H1 (cell line): ENCODE measurements around the gene PPM1L. TPM values are rescaled to one million over a fixed set of nuclear protein-coding genes. Genes with fewer than 3 reads are reported as not detected.

Experiments used
- CTCF ChIA-PET: fragments of 300-600 bp; sonication (Branson Sonifier 250); formaldehyde crosslinking; loops from one replicate; lab custom pipeline; 2021; ENCODE audit not compliant: partially characterized antibody; lab: Charles Lee
- POLR2A ChIA-PET: fragments of 300-600 bp; sonication (Branson Sonifier 250); formaldehyde crosslinking; loops from one replicate; lab custom pipeline; 2021; ENCODE audit warnings: inconsistent platforms; ENCODE audit not compliant: partially characterized antibody; lab: Charles Lee
- DNase-seq, 2 experiments: peaks; one replicate each; pipeline versions ENCODE4 v3.0.0 to v3.0.0-alpha.2; 2010 to 2022; ENCODE audit warnings: low spot score in 2 of 2, low read depth in 1 of 2, mixed read lengths in 1 of 2
- FAIRE-seq: peaks from 2 replicates; lab custom pipeline; 2011; peaks lifted over from hg19 to GRCh38; lab: Jason Lieb, UNC
- H2AFZ ChIP-seq: 2 replicates; pipeline ENCODE4 v1.8.1; 2012; ENCODE audit warnings: low read length, inconsistent platforms
- H2AK5ac ChIP-seq: 2 replicates; pipeline ENCODE4 v1.6.1; 2013; ENCODE audit warnings: low read depth, low read length
- H2BK120ac ChIP-seq: replicated peaks from 2 replicates; pipeline ENCODE3; 2013; ENCODE audit warnings: low read depth, low read length, inconsistent platforms
- H2BK12ac ChIP-seq: 2 replicates; pipeline ENCODE4 v1.6.1; 2013; ENCODE audit warnings: low read depth, low read length
- H2BK15ac ChIP-seq: 2 replicates; pipeline ENCODE4 v1.6.1; 2013; ENCODE audit warnings: low read length
- H2BK20ac ChIP-seq: 2 replicates; pipeline ENCODE4 v1.6.1; 2013; ENCODE audit warnings: low read length
- H2BK5ac ChIP-seq: 2 replicates; pipeline ENCODE4 v1.6.1; 2013; ENCODE audit warnings: low read depth, low read length
- H3K14ac ChIP-seq: 2 replicates; pipeline ENCODE4 v1.6.1; 2013; ENCODE audit warnings: inconsistent platforms; ENCODE audit not compliant: insufficient read length
- H3K18ac ChIP-seq: 2 replicates; pipeline ENCODE4 v1.6.1; 2013; ENCODE audit warnings: low read length; ENCODE audit errors: extremely low read depth
- H3K23ac ChIP-seq: 2 replicates; pipeline ENCODE4 v1.6.1; 2013; ENCODE audit warnings: inconsistent platforms; ENCODE audit not compliant: insufficient read length
- H3K23me2 ChIP-seq: 2 replicates; pipeline ENCODE4 v1.6.1; 2013; ENCODE audit warnings: low read depth, low read length
- H3K27ac ChIP-seq: 2 replicates; pipeline ENCODE4 v1.6.1; 2011; ENCODE audit warnings: low read depth, low read length, inconsistent platforms
- H3K27me3 ChIP-seq, 4 experiments: replicated peaks in 1 of 4; 1 replicate in 1 of 4; 2 replicates in 3 of 4; pipeline versions ENCODE4 v1.6.1 to v1.8.1; 2011 to 2013; ENCODE audit warnings: low read length in 3 of 4, mild to moderate bottlenecking in 3 of 4, inconsistent platforms in 2 of 4, mixed read lengths in 2 of 4, moderate library complexity in 1 of 4; ENCODE audit not compliant: control insufficient read depth in 3 of 4, insufficient read depth in 3 of 4; ENCODE audit errors: extremely low read depth in 1 of 4
- H3K36me3 ChIP-seq, 4 experiments: 2 replicates each; pipeline versions ENCODE4 v1.6.1 to v1.8.1; 2011 to 2013; ENCODE audit warnings: mild to moderate bottlenecking in 4 of 4, low read length in 3 of 4, moderate library complexity in 2 of 4, control low read depth in 1 of 4, inconsistent platforms in 1 of 4; ENCODE audit not compliant: insufficient read depth in 4 of 4, control insufficient read depth in 2 of 4
- H3K4ac ChIP-seq: replicated peaks from 2 replicates; pipeline ENCODE3; 2013; ENCODE audit warnings: low read length, low read depth, mixed read lengths, inconsistent platforms; ENCODE audit not compliant: insufficient read length
- H3K4me1 ChIP-seq, 4 experiments: replicated peaks in 1 of 4; 1 replicate in 1 of 4; 2 replicates in 3 of 4; pipeline versions ENCODE4 v1.6.1 to v1.8.1; 2011 to 2013; ENCODE audit warnings: low read length in 3 of 4, inconsistent platforms in 2 of 4, mixed read lengths in 1 of 4; ENCODE audit not compliant: insufficient read depth in 4 of 4, control insufficient read depth in 3 of 4
- H3K4me2 ChIP-seq, 2 experiments: 2 replicates each; pipeline versions ENCODE4 v1.6.1 to v1.8.1; 2011 to 2013; ENCODE audit warnings: low read depth in 2 of 2, low read length in 2 of 2, control low read depth in 1 of 2, inconsistent platforms in 1 of 2, mild to moderate bottlenecking in 1 of 2; ENCODE audit not compliant: insufficient read depth in 1 of 2
- H3K4me3 ChIP-seq, 4 experiments: fragments of 200-600, 300-600 bp in 1 of 4; sonication (generic), shearing (Covaris generic), sonication (Bioruptor Twin) in 1 of 4; 2 replicates each; pipeline versions ENCODE4 v1.5.1 to v1.8.1; 2011 to 2016; ENCODE audit warnings: low read length in 4 of 4, low read depth in 3 of 4, control low read depth in 2 of 4, inconsistent platforms in 2 of 4, mild to moderate bottlenecking in 2 of 4, mixed read lengths in 1 of 4, moderate library complexity in 1 of 4; ENCODE audit not compliant: insufficient read depth in 2 of 4; ENCODE audit errors: extremely low read depth in 1 of 4
- H3K56ac ChIP-seq: replicated peaks from 2 replicates; pipeline ENCODE3; 2013; ENCODE audit warnings: low read depth, mild to moderate bottlenecking, mixed read lengths, low read length, inconsistent platforms; ENCODE audit not compliant: insufficient read length
- H3K79me1 ChIP-seq: 2 replicates; pipeline ENCODE4 v1.6.1; 2013; ENCODE audit warnings: low read depth, low read length, control low read depth
- H3K79me2 ChIP-seq, 2 experiments: 2 replicates each; pipeline versions ENCODE4 v1.6.1 to v1.8.1; 2012 to 2013; ENCODE audit warnings: low read length in 2 of 2, mild to moderate bottlenecking in 2 of 2, inconsistent platforms in 1 of 2; ENCODE audit not compliant: insufficient read depth in 2 of 2, control insufficient read depth in 1 of 2
- H3K9ac ChIP-seq, 4 experiments: replicated peaks in 1 of 4; 1 replicate in 1 of 4; 2 replicates in 3 of 4; pipeline versions ENCODE4 v1.6.1 to v1.8.1; 2011 to 2013; ENCODE audit warnings: low read depth in 3 of 4, low read length in 3 of 4, control low read depth in 2 of 4, mild to moderate bottlenecking in 2 of 4, moderate library complexity in 2 of 4, inconsistent platforms in 1 of 4; ENCODE audit errors: extremely low read depth in 1 of 4
- H3K9me3 ChIP-seq, 2 experiments: 2 replicates each; pipeline versions ENCODE4 v1.6.1 to v1.8.1; 2012 to 2013; ENCODE audit warnings: mild to moderate bottlenecking in 2 of 2, moderate library complexity in 2 of 2, control low read depth in 1 of 2, inconsistent platforms in 1 of 2, low read depth in 1 of 2, low read length in 1 of 2, mixed read lengths in 1 of 2; ENCODE audit not compliant: insufficient read depth in 2 of 2
- H4K20me1 ChIP-seq, 2 experiments: replicated peaks in 1 of 2; 2 replicates each; pipeline versions ENCODE3 to v1.8.1; 2011 to 2013; ENCODE audit warnings: inconsistent platforms in 2 of 2, low read length in 2 of 2, mild to moderate bottlenecking in 1 of 2; ENCODE audit not compliant: insufficient read depth in 2 of 2, control insufficient read depth in 1 of 2
- H4K5ac ChIP-seq: 2 replicates; pipeline ENCODE4 v1.6.1; 2013; ENCODE audit warnings: low read length, low read depth, mixed read lengths, inconsistent platforms; ENCODE audit not compliant: insufficient read length
- H4K8ac ChIP-seq: 2 replicates; pipeline ENCODE4 v1.8.0; 2013; ENCODE audit warnings: mild to moderate bottlenecking, moderate library complexity, low read length, inconsistent platforms; ENCODE audit not compliant: insufficient read depth; ENCODE audit errors: extremely low read depth
- H4K91ac ChIP-seq: replicated peaks from 2 replicates; pipeline ENCODE3; 2013; ENCODE audit warnings: low read length, mixed read lengths, inconsistent platforms; ENCODE audit not compliant: insufficient read length
- CHD1 ChIP-seq: IDR thresholded peaks from 2 replicates; pipeline ENCODE4 v1.6.1; 2012; ENCODE audit warnings: low read depth, low read length, improper control_type of control experiment
- RAD21 ChIP-seq, 2 experiments: IDR thresholded peaks in 1 of 2; conservative IDR thresholded peaks in 1 of 2; 2 replicates each; pipeline ENCODE4 v1.6.1; 2011; ENCODE audit warnings: low read depth in 2 of 2, low read length in 2 of 2, improper control_type of control experiment in 1 of 2, inconsistent platforms in 1 of 2, mild to moderate bottlenecking in 1 of 2, moderate library complexity in 1 of 2
- SP4 ChIP-seq: IDR thresholded peaks from 2 replicates; pipeline ENCODE4 v1.6.1; 2012; ENCODE audit warnings: low read length, inconsistent platforms
- SUZ12 ChIP-seq: fragments of 200-600 bp; sonication (generic); IDR thresholded peaks from 2 replicates; pipeline ENCODE4 v1.6.1; 2012; ENCODE audit warnings: mild to moderate bottlenecking, inconsistent platforms, low read length, moderate library complexity, mixed read lengths
- WGBS, 2 experiments: shearing (Covaris generic) in 1 of 2; methylation state at CpG; one replicate each; pipeline versions ENCODE4 v1.1.6 to v1.1.7; 2013 to 2015; ENCODE audit warnings: low lambda C conversion rate in 2 of 2, mixed read lengths in 2 of 2, inconsistent platforms in 1 of 2, low coverage in 1 of 2, missing lambda C conversion rate in 1 of 2; ENCODE audit not compliant: insufficient replicate concordance in 2 of 2, insufficient coverage in 1 of 2, insufficient read length in 1 of 2; ENCODE audit errors: extremely low coverage in 1 of 2, missing lambda C conversion rate in 1 of 2; 5-methylcytosine and 5-hydroxymethylcytosine counted together
- polyA plus RNA-seq, 7 experiments: library from polyadenylated mRNA; depleted of rRNA in 3 of 7; stranded (reverse) in 5 of 7; unstranded in 2 of 7; fragments of >200 nt in 5 of 7; fragments of 200-250 nt in 2 of 7; gene quantifications; 1 replicate in 5 of 7; 2 replicates in 1 of 7; 4 replicates in 1 of 7; pipeline versions ENCODE4 v1.2.1 to v1.2.3, GENCODE V29; 2011 to 2013; ENCODE audit warnings: missing spikeins in 2 of 7, mixed read lengths in 2 of 7
- total RNA-seq: library from RNA; stranded (reverse); fragmentation: NEBNext Ultra II Directional; extraction: Animal tissue kit (Norgen Biotek cat#: 25700); gene quantifications from 2 replicates; pipeline ENCODE4 v1.2.1, GENCODE V29; 2021

The PPM1L gene
- total and polyA plus RNA-seq, 2 of the 8 experiments (the other 6 are each of a cell fraction or from before 2014, with no cell fraction given) = 2.8 to 18.1 TPM

DNA sequence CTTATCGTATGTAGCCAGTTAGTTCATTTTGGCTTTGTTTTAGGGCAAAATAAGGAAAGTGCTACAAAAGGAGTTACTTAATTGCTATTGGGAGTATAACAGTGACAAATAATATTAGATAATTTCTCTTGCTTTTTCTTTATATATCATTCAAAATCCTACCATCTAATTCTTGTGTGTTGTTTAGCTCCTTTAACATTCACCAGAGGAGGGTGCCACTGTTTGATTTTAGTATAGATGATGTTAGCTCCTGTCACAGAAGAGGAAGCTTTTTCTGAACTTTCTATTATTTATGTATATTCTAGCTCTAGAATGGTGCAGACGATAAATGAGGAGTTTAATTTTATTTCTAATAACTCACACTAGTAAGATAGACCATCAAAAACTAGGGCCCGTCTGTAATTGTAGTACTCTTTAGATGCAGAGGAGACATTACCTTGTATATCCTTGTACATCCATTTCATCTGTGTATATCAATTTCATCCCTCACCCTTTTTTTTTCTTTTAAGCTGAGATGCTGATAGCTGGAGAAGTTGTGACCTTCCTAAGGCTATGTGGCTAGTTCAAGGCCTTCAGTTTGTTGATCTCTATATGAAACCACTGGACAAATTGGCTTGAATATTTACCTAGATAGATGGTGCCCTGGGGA, 3.0 kb downstream of the PPM1L start:
- CTCF ChIA-PET = interaction anchor here (0.6 to 1.8 kb wide), 7 partner anchors 16 to 663 kb away, joined by 3 to 6 read pairs (median 3); no protein-coding TSS in a partner anchor
- peaks cover 0 to 51% of the 10 kb centered on the region in 2 experiments; a peak in 3 of 4 replicates for H3K79me2 ChIP-seq
- TF ChIP-seq RAD21 (IDR thresholded peaks at IDR 0.05 in 1 of 2, conservative IDR thresholded peaks at IDR 0.05 in 1 of 2; ENCODE audit: low read depth in 2 of 2, low read length in 2 of 2) (no peak), SP4 (no peak), CHD1 (no peak), SUZ12 (no peak)

More for the DNA sequence above, 3.0 kb downstream of the PPM1L start:
- H3K4ac ChIP-seq = no peak overlapping the region
- no peak overlapping the region for H3K27ac ChIP-seq
- H2BK5ac ChIP-seq = no peak overlapping the region
- H3K23me2 ChIP-seq = peaks cover 30% of the 10 kb centered on the region
- H3K4me3 ChIP-seq = peak overlapping the region in 1 of 4 experiments; percentile 83; a peak in 1 of 8 replicates
- no peak overlapping the region for H2AFZ ChIP-seq
- no peak overlapping the region for H2AK5ac ChIP-seq
- no peaks in the 10 kb centered on the region for H3K9me3 ChIP-seq
- no peak overlapping the region for H3K18ac ChIP-seq
- H2BK120ac ChIP-seq = no peak overlapping the region
- H3K56ac ChIP-seq = no peak overlapping the region
- H4K20me1 ChIP-seq = peaks cover 0 to 1% of the 10 kb centered on the region in 2 experiments
- 0 out of 2 replicates have a peak, but pooled peaks cover 2% of the 10 kb centered on the region for H3K79me1 ChIP-seq
- no peak overlapping the region; a peak in 1 of 7 replicates for H3K9ac ChIP-seq
- H2BK15ac ChIP-seq = no peak overlapping the region
- peaks cover 5 to 25% (median 18%) of the 10 kb centered on the region in 4 experiments; a peak in 6 of 7 replicates for H3K27me3 ChIP-seq
- no peak overlapping the region for H4K5ac ChIP-seq
- POLR2A ChIA-PET = no interaction called here
- no peak overlapping the region for H2BK20ac ChIP-seq
- DNase-seq (no peak), FAIRE-seq (no peak)
- 86% methylated on average over 3 of the region's 3 CpGs; no CpG with 5 or more reads in 1 of the 2 experiments for WGBS, 2 experiments
- H3K36me3 ChIP-seq = no peaks in the 10 kb centered on the region
- H4K91ac ChIP-seq = no peak overlapping the region
- no peak overlapping the region for H3K14ac ChIP-seq
- 0 out of 4 replicates have a peak overlapping the region, but pooled peaks of 1 of the 2 experiments have one; percentile 12 for H3K4me2 ChIP-seq
- no peak overlapping the region for H2BK12ac ChIP-seq
- H4K8ac ChIP-seq = no peak overlapping the region
- no peak overlapping the region for H3K23ac ChIP-seq
- peaks cover 0 to 12% (median 6%) of the 10 kb centered on the region in 4 experiments; a peak in 6 of 7 replicates for H3K4me1 ChIP-seq
